GM12878 (cell line): ENCODE results near the gene ARL15.

Experiments
- TF ChIP-seq, protein P1 (sequence below): fragments of 450-650 bp; IDR thresholded peaks from 2 replicates; pipeline ENCODE4 v1.6.1; 2017; ENCODE audit warnings: mild to moderate bottlenecking
- TF ChIP-seq, protein P2 (sequence below), 3 experiments: IDR thresholded peaks in 2 of 3; conservative IDR thresholded peaks in 1 of 3; 2 replicates each; pipeline ENCODE4 v1.5.1; 2011; ENCODE audit warnings: low read depth in 3 of 3, low read length in 3 of 3, mild to moderate bottlenecking in 3 of 3, control low read depth in 2 of 3, moderate library complexity in 2 of 3, inconsistent platforms in 1 of 3, mixed read lengths in 1 of 3; ENCODE audit not compliant: control insufficient read depth in 2 of 3, insufficient read depth in 1 of 3; ENCODE audit errors: extremely low read depth in 1 of 3

DNA sequence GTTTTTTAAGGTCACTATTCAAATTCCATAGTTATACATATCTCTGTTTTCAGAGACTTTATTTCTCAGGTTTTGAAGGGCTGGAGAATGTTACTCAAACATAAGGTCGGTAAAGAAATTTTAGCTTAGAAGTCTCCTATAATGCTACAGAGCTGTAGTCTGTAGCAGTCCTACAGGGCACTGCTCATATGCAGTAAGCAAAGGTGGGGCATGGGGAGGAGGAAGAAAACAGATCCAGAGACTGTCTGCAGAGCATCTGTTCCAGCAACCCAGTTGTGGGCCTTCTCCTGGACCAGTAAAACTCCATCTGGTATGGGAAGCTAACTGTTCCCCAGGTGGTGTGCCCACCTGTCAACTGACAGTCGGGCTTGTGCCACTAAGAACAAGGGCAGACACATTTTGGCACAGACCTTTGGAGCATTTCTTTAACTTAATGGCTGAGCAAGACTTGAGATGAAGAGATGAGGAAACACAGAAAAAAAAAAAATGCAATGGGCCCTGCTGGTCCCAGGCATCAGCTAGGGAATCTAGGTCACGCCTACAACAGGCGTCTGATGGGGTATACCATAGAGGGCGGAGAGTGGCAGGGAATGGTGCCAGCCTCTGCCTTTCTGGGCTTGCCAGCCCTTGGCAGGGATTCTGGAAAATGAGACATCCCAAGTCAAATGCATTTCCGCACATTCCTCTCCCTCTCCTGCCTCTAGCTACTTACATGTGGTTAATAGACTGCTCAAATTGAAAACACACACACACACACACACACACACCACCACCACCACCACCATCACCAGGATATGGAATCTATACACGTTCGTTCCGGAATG lies 218.9 kb downstream of the ARL15 start:
- TF ChIP-seq, protein P1, sequence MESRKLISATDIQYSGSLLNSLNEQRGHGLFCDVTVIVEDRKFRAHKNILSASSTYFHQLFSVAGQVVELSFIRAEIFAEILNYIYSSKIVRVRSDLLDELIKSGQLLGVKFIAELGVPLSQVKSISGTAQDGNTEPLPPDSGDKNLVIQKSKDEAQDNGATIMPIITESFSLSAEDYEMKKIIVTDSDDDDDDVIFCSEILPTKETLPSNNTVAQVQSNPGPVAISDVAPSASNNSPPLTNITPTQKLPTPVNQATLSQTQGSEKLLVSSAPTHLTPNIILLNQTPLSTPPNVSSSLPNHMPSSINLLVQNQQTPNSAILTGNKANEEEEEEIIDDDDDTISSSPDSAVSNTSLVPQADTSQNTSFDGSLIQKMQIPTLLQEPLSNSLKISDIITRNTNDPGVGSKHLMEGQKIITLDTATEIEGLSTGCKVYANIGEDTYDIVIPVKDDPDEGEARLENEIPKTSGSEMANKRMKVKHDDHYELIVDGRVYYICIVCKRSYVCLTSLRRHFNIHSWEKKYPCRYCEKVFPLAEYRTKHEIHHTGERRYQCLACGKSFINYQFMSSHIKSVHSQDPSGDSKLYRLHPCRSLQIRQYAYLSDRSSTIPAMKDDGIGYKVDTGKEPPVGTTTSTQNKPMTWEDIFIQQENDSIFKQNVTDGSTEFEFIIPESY = no peak
- TF ChIP-seq, protein P2, sequence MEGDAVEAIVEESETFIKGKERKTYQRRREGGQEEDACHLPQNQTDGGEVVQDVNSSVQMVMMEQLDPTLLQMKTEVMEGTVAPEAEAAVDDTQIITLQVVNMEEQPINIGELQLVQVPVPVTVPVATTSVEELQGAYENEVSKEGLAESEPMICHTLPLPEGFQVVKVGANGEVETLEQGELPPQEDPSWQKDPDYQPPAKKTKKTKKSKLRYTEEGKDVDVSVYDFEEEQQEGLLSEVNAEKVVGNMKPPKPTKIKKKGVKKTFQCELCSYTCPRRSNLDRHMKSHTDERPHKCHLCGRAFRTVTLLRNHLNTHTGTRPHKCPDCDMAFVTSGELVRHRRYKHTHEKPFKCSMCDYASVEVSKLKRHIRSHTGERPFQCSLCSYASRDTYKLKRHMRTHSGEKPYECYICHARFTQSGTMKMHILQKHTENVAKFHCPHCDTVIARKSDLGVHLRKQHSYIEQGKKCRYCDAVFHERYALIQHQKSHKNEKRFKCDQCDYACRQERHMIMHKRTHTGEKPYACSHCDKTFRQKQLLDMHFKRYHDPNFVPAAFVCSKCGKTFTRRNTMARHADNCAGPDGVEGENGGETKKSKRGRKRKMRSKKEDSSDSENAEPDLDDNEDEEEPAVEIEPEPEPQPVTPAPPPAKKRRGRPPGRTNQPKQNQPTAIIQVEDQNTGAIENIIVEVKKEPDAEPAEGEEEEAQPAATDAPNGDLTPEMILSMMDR (IDR thresholded peaks at IDR 0.05 in 2 of 3, conservative IDR thresholded peaks at IDR 0.05 in 1 of 3; ENCODE audit: control insufficient read depth in 2 of 3, extremely low read depth in 1 of 3, insufficient read depth in 1 of 3, low read depth in 3 of 3, low read length in 3 of 3) = no peak
